ENCODE measurements around the gene DGKG. TPM values are rescaled to one million over a fixed set of nuclear protein-coding genes. Genes with fewer than 3 reads are reported as not detected.
A peak's percentile ranks its signal among the peaks of the same experiment; 100 is the strongest.

The DGKG gene
- total RNA-seq, 1 donor = 2.5 TPM

GRCh38 chr3:186254676-186255650 is 107.1 kb downstream of the DGKG start:
- H3K4me3 ChIP-seq (ENCODE audit: insufficient read depth, low read length) = no peak overlapping the region
- H3K79me2 ChIP-seq (ENCODE audit: insufficient read depth, low read length) = no peaks in the 10 kb centered on the region
- peak overlapping the region; percentile 59 for H2AFZ ChIP-seq (ENCODE audit: low read length)
- no peak overlapping the region for H3K27ac ChIP-seq (ENCODE audit: low read depth, low read length)
- TF ChIP-seq, protein P1, sequence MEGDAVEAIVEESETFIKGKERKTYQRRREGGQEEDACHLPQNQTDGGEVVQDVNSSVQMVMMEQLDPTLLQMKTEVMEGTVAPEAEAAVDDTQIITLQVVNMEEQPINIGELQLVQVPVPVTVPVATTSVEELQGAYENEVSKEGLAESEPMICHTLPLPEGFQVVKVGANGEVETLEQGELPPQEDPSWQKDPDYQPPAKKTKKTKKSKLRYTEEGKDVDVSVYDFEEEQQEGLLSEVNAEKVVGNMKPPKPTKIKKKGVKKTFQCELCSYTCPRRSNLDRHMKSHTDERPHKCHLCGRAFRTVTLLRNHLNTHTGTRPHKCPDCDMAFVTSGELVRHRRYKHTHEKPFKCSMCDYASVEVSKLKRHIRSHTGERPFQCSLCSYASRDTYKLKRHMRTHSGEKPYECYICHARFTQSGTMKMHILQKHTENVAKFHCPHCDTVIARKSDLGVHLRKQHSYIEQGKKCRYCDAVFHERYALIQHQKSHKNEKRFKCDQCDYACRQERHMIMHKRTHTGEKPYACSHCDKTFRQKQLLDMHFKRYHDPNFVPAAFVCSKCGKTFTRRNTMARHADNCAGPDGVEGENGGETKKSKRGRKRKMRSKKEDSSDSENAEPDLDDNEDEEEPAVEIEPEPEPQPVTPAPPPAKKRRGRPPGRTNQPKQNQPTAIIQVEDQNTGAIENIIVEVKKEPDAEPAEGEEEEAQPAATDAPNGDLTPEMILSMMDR (IDR thresholded peaks at IDR 0.05; ENCODE audit: extremely low read depth, low read depth, low read length) = no peak
- H3K4me1 ChIP-seq (ENCODE audit: insufficient read depth, low read length) = peaks cover 14% of the 10 kb centered on the region
- H3K9me3 ChIP-seq (ENCODE audit: low read depth, low read length) = no peaks in the 10 kb centered on the region
- H3K27me3 ChIP-seq (ENCODE audit: insufficient read depth, low read length) = peaks cover 3% of the 10 kb centered on the region
- H3K4me2 ChIP-seq (ENCODE audit: insufficient read depth, low read length) = no peak overlapping the region
- H3K36me3 ChIP-seq (ENCODE audit: insufficient read depth, low read length) = no peaks in the 10 kb centered on the region
- no peaks in the 10 kb centered on the region for H4K20me1 ChIP-seq (ENCODE audit: insufficient read depth, low read length)
- no peak for DNase-seq (ENCODE audit: insufficient read length, low spot score, missing footprints)

GRCh38 chr3:186251948-186252619 is 110.0 kb downstream of the DGKG start:
- peaks cover 5% of the 10 kb centered on the region for H3K4me1 ChIP-seq (ENCODE audit: insufficient read depth, low read length)

DNA sequence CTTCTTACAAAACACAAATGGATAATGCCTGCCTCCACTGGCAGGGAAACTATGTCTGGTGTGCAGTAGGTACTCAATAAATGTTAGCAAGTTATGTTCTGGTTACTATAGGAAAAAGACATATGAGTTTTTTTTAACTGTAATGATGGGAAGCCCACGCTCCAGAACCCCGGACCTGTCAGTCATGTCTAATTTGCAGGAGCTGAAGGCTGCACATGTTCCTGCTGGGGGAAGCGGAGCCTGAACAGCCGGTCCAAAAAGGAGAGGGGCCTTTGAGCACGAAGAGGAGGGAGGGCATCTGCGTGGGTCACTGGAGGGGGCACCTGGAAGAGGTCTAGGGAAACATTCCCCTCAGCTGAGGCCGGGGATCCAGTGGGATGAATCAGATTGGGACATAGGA is 113.2 kb downstream of the DGKG start:
- no peak overlapping the region for H3K4me3 ChIP-seq (ENCODE audit: insufficient read depth, low read length)
- peaks cover 5% of the 10 kb centered on the region for H3K4me1 ChIP-seq (ENCODE audit: insufficient read depth, low read length)
- H3K9me3 ChIP-seq (ENCODE audit: low read depth, low read length) = no peaks in the 10 kb centered on the region
- H3K4me2 ChIP-seq (ENCODE audit: insufficient read depth, low read length) = no peak overlapping the region
- no peaks in the 10 kb centered on the region for H4K20me1 ChIP-seq (ENCODE audit: insufficient read depth, low read length)
- TF ChIP-seq, protein P1 (IDR thresholded peaks at IDR 0.05; ENCODE audit: extremely low read depth, low read depth, low read length) = no peak
- H3K79me2 ChIP-seq (ENCODE audit: insufficient read depth, low read length) = no peaks in the 10 kb centered on the region
- no peaks in the 10 kb centered on the region for H3K36me3 ChIP-seq (ENCODE audit: insufficient read depth, low read length)
- H2AFZ ChIP-seq (ENCODE audit: low read length) = no peak overlapping the region
- DNase-seq (ENCODE audit: insufficient read length, low spot score, missing footprints) = no peak
- peaks cover 9% of the 10 kb centered on the region for H3K27me3 ChIP-seq (ENCODE audit: insufficient read depth, low read length)
- no peak overlapping the region for H3K27ac ChIP-seq (ENCODE audit: low read depth, low read length)

More at GRCh38 chr3:186251948-186252619, 110.0 kb downstream of the DGKG start:
- H2AFZ ChIP-seq (ENCODE audit: low read length) = no peak overlapping the region
- no peaks in the 10 kb centered on the region for H4K20me1 ChIP-seq (ENCODE audit: insufficient read depth, low read length)
- H3K4me2 ChIP-seq (ENCODE audit: insufficient read depth, low read length) = no peak overlapping the region
- H3K4me3 ChIP-seq (ENCODE audit: insufficient read depth, low read length) = no peak overlapping the region
- no peak overlapping the region for H3K27ac ChIP-seq (ENCODE audit: low read depth, low read length)
- TF ChIP-seq, protein P1 (IDR thresholded peaks at IDR 0.05; ENCODE audit: extremely low read depth, low read depth, low read length) = no peak
- DNase-seq (ENCODE audit: insufficient read length, low spot score, missing footprints) = no peak
- H3K79me2 ChIP-seq (ENCODE audit: insufficient read depth, low read length) = no peaks in the 10 kb centered on the region
- H3K27me3 ChIP-seq (ENCODE audit: insufficient read depth, low read length) = peaks cover 8% of the 10 kb centered on the region
- H3K9me3 ChIP-seq (ENCODE audit: low read depth, low read length) = no peaks in the 10 kb centered on the region
- no peaks in the 10 kb centered on the region for H3K36me3 ChIP-seq (ENCODE audit: insufficient read depth, low read length)

All from osteoblast (primary cell).